Testis (tissue), 2 donors: Measurements from ENCODE around the gene TNS3.

Experiments
- POLR2A ChIP-seq: fragments of 450-650 bp; IDR thresholded peaks from one replicate; pipeline ENCODE4 v1.6.1; 2017; ENCODE audit warnings: antibody characterized with exemption, mild to moderate bottlenecking, moderate library complexity
- TF ChIP-seq, protein P1 (sequence below), 3 experiments: fragments of 450-650 bp in 2 of 3; fragments of 200-600 bp in 1 of 3; sonication (generic) in 1 of 3; IDR thresholded peaks; one replicate each; pipeline ENCODE4 v1.5.1; 2016 to 2019; ENCODE audit warnings: antibody characterized with exemption in 3 of 3, mild to moderate bottlenecking in 2 of 3, moderate library complexity in 1 of 3

GRCh38 chr7:47407821-47408674 lies 173.9 kb downstream of the TNS3 start:
- TF ChIP-seq, protein P1, sequence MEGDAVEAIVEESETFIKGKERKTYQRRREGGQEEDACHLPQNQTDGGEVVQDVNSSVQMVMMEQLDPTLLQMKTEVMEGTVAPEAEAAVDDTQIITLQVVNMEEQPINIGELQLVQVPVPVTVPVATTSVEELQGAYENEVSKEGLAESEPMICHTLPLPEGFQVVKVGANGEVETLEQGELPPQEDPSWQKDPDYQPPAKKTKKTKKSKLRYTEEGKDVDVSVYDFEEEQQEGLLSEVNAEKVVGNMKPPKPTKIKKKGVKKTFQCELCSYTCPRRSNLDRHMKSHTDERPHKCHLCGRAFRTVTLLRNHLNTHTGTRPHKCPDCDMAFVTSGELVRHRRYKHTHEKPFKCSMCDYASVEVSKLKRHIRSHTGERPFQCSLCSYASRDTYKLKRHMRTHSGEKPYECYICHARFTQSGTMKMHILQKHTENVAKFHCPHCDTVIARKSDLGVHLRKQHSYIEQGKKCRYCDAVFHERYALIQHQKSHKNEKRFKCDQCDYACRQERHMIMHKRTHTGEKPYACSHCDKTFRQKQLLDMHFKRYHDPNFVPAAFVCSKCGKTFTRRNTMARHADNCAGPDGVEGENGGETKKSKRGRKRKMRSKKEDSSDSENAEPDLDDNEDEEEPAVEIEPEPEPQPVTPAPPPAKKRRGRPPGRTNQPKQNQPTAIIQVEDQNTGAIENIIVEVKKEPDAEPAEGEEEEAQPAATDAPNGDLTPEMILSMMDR (IDR thresholded peaks at IDR 0.05): no peak
- no peak for TF ChIP-seq POLR2A
